ENCODE data around the gene KHDC1L.
"Not testable (repeated sequence)": the region's sequence is repeated elsewhere in the genome, so short reads cannot be mapped to it uniquely, and the experiment has no call there.

DNA sequence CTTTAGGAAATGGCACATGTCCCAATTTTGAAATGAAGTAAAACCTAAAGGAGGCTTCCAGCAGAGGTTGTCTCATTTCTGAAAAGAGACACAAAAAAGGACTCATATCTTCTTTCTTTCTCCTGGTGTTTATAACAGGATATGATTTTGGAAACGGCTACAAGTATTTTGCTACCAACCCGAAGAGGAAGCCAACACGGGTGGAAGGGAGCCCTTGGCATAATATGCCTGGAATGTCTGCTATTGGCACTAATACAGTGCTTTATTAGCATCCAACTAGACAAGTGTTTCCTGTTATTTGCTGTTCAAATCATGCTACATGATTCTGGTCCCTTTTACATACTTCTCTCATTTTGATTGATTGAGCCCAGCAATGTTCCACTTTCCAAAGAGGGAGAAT is 8.7 kb upstream of the KHDC1L start:
- not testable (repeated sequence) for TF ChIP-seq POLR2AphosphoS5, POLR2A (IDR thresholded peaks at IDR 0.05; ENCODE audit: low read depth, low read length)
